Activated naive CD4-positive, alpha-beta T cell treated with anti-CD3 and anti-CD28 coated beads for 36 hours (primary cell): ENCODE data around the gene FSD2. TPM values are rescaled to one million over a fixed set of nuclear protein-coding genes. Genes with fewer than 3 reads are reported as not detected.
"Not testable (repeated sequence)": the region's sequence is repeated elsewhere in the genome, so short reads cannot be mapped to it uniquely, and the experiment has no call there.

Source experiments
- CTCF ChIA-PET: fragments of 350-600 bp; sonication (Branson Sonifier 250); formaldehyde crosslinking; loops from one replicate; lab custom pipeline; 2021; ENCODE audit warnings: antibody characterized with exemption; lab: Charles Lee
- DNase-seq: peaks from one replicate; pipeline ENCODE4 v3.0.0-alpha.2; 2020
- H3K27ac Mint-ChIP-seq: one replicate; pipeline ENCODE4 v1.8.0; 2021; ENCODE audit warnings: mild to moderate bottlenecking, mixed read lengths
- H3K27me3 Mint-ChIP-seq: one replicate; pipeline ENCODE4 v1.8.0; 2021; ENCODE audit warnings: low read depth, mixed read lengths
- H3K36me3 Mint-ChIP-seq: one replicate; pipeline ENCODE4 v1.8.0; 2021; ENCODE audit warnings: low read depth, mixed read lengths
- H3K4me1 Mint-ChIP-seq: one replicate; pipeline ENCODE4 v1.8.0; 2021; ENCODE audit warnings: low read depth, mixed read lengths
- H3K4me3 Mint-ChIP-seq: one replicate; pipeline ENCODE4 v1.8.0; 2021; ENCODE audit warnings: mild to moderate bottlenecking, moderate library complexity, mixed read lengths
- H3K9me3 Mint-ChIP-seq: one replicate; pipeline ENCODE4 v1.8.0; 2021; ENCODE audit warnings: mixed read lengths
- intact Hi-C: fragments of 100-400 bp; cut with micrococcal nuclease; formaldehyde crosslinking; loops from one replicate; pipeline ENCODE4 v1.15.1; 2023
- total RNA-seq, 2 experiments: library from RNA; stranded (reverse); gene quantifications; one replicate each; pipeline ENCODE4 v1.2.3, GENCODE V29; 2021

FSD2 gene
- total RNA-seq, 2 experiments from 2014 or later: not detected

GRCh38 chr15:82709421-82710207, 96.3 kb downstream of the FSD2 start, which contains the start of gene AP3B2:
TSS of gene AP3B2 (minus strand) at chr15:82709875. CDS start at chr15:82709706, 169 bp downstream.
- Mint-ChIP-seq H3K4me3 (peak within 1 kb of the TSS; percentile 58), H3K27me3 (peaks cover 21% of the 10 kb centered on the region), H3K9me3 (no peaks in the 10 kb centered on the region), H3K4me1 (no peaks in the 10 kb centered on the region), H3K36me3 (no peaks in the 10 kb centered on the region), H3K27ac (no peak within 1 kb of the TSS)
- CTCF ChIA-PET: no interaction called here
- intact Hi-C loops: loop anchor here (1.0 kb wide), 3 partner anchors 29 to 169 kb away; partner anchors contain the start of gene RPS17
- DNase-seq: peak; percentile 69

- intact Hi-C loops: loop anchor here (1.0 kb wide), 3 partner anchors 29 to 169 kb away; partner anchors contain the start of gene RPS17
- Mint-ChIP-seq H3K36me3 (no peaks in the 10 kb centered on the region), H3K27ac (no peak overlapping the region), H3K27me3 (peaks cover 21% of the 10 kb centered on the region), H3K4me1 (no peaks in the 10 kb centered on the region), H3K4me3 (no peak overlapping the region), H3K9me3 (no peaks in the 10 kb centered on the region)
- peak; percentile 36 for DNase-seq
- CTCF ChIA-PET: no interaction called here
These were observed 96.8 kb downstream of the FSD2 start for GRCh38 chr15:82709081-82709420.

GRCh38 chr15:82705856-82706255, 100.0 kb downstream of the FSD2 start:
- H3K9me3 Mint-ChIP-seq, CTCF ChIA-PET, H3K4me3 Mint-ChIP-seq, DNase-seq, H3K27ac Mint-ChIP-seq, H3K36me3 Mint-ChIP-seq, H3K27me3 Mint-ChIP-seq, H3K4me1 Mint-ChIP-seq, intact Hi-C loops: not testable (repeated sequence)

Other genes with a start within 250 kb of the FSD2 start
- under 1 TPM in 1 of 2 experiments, not detected in 1; 0.10 TPM for gene CPEB1, start 158.7 kb downstream of the FSD2 start, total RNA-seq
- gene AP3B2, start 96.2 kb downstream of the FSD2 start, total RNA-seq: under 1 TPM; 0.37 to 0.52 TPM
- gene WHAMM, start 3.6 kb upstream of the FSD2 start, total RNA-seq: 1 to 10 TPM; 3.7 to 5.7 TPM
- 1 to 10 TPM; 2.3 to 2.8 TPM for gene HOMER2, start 146.7 kb upstream of the FSD2 start, total RNA-seq
- gene RAMAC, start 180.1 kb upstream of the FSD2 start, total RNA-seq: 10 to 100 TPM; 15.3 to 15.6 TPM
- 10 to 100 TPM; 20.6 to 21.7 TPM for gene C15orf40, start 205.6 kb upstream of the FSD2 start, total RNA-seq